SK-N-SH (cell line): Measurements from ENCODE around the gene CRTC1.

Experiments used
- RAD21 ChIP-seq: IDR thresholded peaks from 2 replicates; pipeline ENCODE4 v1.6.1; 2012; ENCODE audit warnings: mild to moderate bottlenecking, low read length
- TF ChIP-seq, protein P1 (sequence below): fragments of 200-600 bp; sonication (generic); IDR thresholded peaks from 2 replicates; pipeline ENCODE4 v1.6.1; 2017; ENCODE audit warnings: antibody characterized with exemption, mild to moderate bottlenecking, moderate library complexity
- TF ChIP-seq, protein P2 (sequence below): fragments of 150-350 bp; IDR thresholded peaks from 2 replicates; pipeline ENCODE4 v1.6.1; 2017; ENCODE audit warnings: antibody characterized with exemption, low read length, low read depth, borderline replicate concordance
- TF ChIP-seq, protein P3 (sequence below): IDR thresholded peaks from 2 replicates; pipeline ENCODE4 v1.4.0; 2012; ENCODE audit warnings: low read depth, borderline replicate concordance

DNA sequence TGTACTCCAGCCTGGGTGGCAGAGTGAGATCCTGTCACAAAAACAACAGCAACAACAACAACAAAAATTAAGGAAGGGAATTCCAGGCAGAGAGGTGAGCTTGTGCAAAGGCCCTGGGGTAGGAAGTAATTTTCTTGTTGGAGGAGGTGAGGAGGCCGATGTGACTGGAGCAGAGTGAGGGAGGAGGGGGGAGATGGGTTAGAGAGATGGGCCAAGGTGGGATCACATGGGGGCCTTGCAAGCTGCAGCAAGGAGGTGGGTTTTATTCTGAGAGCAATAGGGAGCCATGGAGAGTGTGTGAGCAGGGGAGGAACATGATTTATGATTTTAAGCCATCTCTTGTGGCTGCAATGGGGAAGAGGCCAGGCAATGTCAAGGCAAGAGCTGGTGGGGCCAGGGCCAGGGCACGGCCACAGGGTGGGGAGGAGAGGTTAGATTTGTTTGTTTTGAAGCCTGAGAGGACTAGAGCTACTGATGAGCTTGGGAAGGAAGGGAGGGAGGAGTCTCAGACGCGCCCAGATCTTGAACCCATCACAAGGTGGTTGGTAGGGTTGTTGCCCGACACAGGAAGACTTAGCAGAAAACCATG is 120.2 kb downstream of the CRTC1 start:
- no peak for TF ChIP-seq RAD21
- TF ChIP-seq, protein P1, sequence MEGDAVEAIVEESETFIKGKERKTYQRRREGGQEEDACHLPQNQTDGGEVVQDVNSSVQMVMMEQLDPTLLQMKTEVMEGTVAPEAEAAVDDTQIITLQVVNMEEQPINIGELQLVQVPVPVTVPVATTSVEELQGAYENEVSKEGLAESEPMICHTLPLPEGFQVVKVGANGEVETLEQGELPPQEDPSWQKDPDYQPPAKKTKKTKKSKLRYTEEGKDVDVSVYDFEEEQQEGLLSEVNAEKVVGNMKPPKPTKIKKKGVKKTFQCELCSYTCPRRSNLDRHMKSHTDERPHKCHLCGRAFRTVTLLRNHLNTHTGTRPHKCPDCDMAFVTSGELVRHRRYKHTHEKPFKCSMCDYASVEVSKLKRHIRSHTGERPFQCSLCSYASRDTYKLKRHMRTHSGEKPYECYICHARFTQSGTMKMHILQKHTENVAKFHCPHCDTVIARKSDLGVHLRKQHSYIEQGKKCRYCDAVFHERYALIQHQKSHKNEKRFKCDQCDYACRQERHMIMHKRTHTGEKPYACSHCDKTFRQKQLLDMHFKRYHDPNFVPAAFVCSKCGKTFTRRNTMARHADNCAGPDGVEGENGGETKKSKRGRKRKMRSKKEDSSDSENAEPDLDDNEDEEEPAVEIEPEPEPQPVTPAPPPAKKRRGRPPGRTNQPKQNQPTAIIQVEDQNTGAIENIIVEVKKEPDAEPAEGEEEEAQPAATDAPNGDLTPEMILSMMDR: no peak
- TF ChIP-seq, protein P2, sequence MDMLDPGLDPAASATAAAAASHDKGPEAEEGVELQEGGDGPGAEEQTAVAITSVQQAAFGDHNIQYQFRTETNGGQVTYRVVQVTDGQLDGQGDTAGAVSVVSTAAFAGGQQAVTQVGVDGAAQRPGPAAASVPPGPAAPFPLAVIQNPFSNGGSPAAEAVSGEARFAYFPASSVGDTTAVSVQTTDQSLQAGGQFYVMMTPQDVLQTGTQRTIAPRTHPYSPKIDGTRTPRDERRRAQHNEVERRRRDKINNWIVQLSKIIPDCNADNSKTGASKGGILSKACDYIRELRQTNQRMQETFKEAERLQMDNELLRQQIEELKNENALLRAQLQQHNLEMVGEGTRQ: no peak
- TF ChIP-seq, protein P3, sequence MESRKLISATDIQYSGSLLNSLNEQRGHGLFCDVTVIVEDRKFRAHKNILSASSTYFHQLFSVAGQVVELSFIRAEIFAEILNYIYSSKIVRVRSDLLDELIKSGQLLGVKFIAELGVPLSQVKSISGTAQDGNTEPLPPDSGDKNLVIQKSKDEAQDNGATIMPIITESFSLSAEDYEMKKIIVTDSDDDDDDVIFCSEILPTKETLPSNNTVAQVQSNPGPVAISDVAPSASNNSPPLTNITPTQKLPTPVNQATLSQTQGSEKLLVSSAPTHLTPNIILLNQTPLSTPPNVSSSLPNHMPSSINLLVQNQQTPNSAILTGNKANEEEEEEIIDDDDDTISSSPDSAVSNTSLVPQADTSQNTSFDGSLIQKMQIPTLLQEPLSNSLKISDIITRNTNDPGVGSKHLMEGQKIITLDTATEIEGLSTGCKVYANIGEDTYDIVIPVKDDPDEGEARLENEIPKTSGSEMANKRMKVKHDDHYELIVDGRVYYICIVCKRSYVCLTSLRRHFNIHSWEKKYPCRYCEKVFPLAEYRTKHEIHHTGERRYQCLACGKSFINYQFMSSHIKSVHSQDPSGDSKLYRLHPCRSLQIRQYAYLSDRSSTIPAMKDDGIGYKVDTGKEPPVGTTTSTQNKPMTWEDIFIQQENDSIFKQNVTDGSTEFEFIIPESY: no peak
